ENCODE results near the gene TOP3B. TPM values are rescaled to one million over a fixed set of nuclear protein-coding genes. Genes with fewer than 3 reads are reported as not detected.
A peak's percentile ranks its signal among the peaks of the same experiment; 100 is the strongest.

Gene TOP3B
- total and polyA plus RNA-seq, 9 of the 15 experiments (the other 6 are each of a cell fraction or from before 2014, with no cell fraction given) = 3.0 to 188 (median 112) TPM

DNA sequence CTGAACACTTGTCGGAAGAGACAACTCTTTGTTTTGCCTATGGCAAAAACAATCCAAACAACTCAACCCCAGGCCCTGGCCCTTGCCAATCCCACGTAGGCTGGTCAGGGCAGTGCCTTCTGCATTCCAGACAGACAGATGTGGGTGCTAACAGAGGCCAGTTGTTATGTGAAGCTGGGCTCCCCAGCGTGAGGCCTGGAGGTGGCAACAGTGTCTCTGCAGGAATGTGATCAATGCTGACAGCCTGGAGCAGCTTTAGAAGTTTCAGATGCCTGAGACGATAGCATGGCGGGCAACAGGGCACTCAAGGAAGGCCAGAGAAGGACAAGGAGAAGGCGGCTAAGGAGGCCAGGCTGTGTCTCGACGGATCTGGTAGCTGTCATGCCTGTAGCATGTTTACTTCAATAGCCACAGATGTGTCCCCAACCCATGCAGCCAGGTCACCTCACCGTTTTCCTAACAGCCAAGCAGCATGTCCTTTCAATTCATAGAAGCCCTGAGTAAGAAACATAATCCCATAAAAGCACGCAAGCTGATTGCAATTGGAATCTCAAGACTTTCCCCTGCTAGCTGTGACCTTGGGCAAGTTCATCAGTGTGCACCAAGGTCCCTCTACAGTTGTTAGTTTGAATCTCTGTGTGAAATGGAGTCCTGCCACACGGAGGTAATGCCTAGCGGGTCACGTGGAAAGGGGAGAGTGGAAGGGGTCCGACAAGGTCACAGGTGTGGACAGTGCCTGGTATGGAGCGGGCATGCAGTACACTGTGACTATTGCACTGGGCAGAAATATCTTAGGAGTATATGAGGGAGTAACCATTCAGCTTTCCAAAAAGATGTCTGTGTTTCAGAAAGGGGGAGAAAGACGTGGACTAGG is 15.7 kb downstream of the TOP3B start (continued):
- TF ChIP-seq, protein P1, sequence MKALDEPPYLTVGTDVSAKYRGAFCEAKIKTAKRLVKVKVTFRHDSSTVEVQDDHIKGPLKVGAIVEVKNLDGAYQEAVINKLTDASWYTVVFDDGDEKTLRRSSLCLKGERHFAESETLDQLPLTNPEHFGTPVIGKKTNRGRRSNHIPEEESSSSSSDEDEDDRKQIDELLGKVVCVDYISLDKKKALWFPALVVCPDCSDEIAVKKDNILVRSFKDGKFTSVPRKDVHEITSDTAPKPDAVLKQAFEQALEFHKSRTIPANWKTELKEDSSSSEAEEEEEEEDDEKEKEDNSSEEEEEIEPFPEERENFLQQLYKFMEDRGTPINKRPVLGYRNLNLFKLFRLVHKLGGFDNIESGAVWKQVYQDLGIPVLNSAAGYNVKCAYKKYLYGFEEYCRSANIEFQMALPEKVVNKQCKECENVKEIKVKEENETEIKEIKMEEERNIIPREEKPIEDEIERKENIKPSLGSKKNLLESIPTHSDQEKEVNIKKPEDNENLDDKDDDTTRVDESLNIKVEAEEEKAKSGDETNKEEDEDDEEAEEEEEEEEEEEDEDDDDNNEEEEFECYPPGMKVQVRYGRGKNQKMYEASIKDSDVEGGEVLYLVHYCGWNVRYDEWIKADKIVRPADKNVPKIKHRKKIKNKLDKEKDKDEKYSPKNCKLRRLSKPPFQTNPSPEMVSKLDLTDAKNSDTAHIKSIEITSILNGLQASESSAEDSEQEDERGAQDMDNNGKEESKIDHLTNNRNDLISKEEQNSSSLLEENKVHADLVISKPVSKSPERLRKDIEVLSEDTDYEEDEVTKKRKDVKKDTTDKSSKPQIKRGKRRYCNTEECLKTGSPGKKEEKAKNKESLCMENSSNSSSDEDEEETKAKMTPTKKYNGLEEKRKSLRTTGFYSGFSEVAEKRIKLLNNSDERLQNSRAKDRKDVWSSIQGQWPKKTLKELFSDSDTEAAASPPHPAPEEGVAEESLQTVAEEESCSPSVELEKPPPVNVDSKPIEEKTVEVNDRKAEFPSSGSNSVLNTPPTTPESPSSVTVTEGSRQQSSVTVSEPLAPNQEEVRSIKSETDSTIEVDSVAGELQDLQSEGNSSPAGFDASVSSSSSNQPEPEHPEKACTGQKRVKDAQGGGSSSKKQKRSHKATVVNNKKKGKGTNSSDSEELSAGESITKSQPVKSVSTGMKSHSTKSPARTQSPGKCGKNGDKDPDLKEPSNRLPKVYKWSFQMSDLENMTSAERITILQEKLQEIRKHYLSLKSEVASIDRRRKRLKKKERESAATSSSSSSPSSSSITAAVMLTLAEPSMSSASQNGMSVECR (CRISPR knock-in tag; IDR thresholded peaks at IDR 0.05) = no peak; the same call in 1 of the 2 replicates
- TF ChIP-seq CC2D1A (IDR thresholded peaks at IDR 0.05) (no peak), SPI1 (IDR thresholded peaks at IDR 0.05; ENCODE audit: borderline replicate concordance, low read depth, low read length) (no peak), ZNF41 (CRISPR knock-in tag; conservative IDR thresholded peaks at IDR 0.05) (no peak), GTF2A2 (tag; IDR thresholded peaks at IDR 0.05) (no peak), CHCHD3 (CRISPR knock-in tag; IDR thresholded peaks at IDR 0.05) (0 out of 2 replicates have a peak, but pooled peaks have one; percentile 74), XRCC4 (IDR thresholded peaks at IDR 0.05; ENCODE audit: extremely low read depth, insufficient read depth, insufficient read length) (no peak), GTF2E2 (tag; IDR thresholded peaks at IDR 0.05) (no peak), ZFP1 (CRISPR knock-in tag; IDR thresholded peaks at IDR 0.05) (0 out of 2 replicates have a peak, but pooled peaks have one; percentile 45)
- TF ChIP-seq, protein P2, sequence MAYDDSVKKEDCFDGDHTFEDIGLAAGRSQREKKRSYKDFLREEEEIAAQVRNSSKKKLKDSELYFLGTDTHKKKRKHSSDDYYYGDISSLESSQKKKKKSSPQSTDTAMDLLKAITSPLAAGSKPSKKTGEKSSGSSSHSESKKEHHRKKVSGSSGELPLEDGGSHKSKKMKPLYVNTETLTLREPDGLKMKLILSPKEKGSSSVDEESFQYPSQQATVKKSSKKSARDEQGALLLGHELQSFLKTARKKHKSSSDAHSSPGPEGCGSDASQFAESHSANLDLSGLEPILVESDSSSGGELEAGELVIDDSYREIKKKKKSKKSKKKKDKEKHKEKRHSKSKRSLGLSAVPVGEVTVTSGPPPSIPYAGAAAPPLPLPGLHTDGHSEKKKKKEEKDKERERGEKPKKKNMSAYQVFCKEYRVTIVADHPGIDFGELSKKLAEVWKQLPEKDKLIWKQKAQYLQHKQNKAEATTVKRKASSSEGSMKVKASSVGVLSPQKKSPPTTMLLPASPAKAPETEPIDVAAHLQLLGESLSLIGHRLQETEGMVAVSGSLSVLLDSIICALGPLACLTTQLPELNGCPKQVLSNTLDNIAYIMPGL (CRISPR knock-in tag; IDR thresholded peaks at IDR 0.05) = no peak
- TF ChIP-seq, protein P3, sequence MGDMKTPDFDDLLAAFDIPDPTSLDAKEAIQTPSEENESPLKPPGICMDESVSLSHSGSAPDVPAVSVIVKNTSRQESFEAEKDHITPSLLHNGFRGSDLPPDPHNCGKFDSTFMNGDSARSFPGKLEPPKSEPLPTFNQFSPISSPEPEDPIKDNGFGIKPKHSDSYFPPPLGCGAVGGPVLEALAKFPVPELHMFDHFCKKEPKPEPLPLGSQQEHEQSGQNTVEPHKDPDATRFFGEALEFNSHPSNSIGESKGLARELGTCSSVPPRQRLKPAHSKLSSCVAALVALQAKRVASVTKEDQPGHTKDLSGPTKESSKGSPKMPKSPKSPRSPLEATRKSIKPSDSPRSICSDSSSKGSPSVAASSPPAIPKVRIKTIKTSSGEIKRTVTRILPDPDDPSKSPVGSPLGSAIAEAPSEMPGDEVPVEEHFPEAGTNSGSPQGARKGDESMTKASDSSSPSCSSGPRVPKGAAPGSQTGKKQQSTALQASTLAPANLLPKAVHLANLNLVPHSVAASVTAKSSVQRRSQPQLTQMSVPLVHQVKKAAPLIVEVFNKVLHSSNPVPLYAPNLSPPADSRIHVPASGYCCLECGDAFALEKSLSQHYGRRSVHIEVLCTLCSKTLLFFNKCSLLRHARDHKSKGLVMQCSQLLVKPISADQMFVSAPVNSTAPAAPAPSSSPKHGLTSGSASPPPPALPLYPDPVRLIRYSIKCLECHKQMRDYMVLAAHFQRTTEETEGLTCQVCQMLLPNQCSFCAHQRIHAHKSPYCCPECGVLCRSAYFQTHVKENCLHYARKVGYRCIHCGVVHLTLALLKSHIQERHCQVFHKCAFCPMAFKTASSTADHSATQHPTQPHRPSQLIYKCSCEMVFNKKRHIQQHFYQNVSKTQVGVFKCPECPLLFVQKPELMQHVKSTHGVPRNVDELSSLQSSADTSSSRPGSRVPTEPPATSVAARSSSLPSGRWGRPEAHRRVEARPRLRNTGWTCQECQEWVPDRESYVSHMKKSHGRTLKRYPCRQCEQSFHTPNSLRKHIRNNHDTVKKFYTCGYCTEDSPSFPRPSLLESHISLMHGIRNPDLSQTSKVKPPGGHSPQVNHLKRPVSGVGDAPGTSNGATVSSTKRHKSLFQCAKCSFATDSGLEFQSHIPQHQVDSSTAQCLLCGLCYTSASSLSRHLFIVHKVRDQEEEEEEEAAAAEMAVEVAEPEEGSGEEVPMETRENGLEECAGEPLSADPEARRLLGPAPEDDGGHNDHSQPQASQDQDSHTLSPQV (IDR thresholded peaks at IDR 0.05) = no peak
- TF ChIP-seq, protein P4, sequence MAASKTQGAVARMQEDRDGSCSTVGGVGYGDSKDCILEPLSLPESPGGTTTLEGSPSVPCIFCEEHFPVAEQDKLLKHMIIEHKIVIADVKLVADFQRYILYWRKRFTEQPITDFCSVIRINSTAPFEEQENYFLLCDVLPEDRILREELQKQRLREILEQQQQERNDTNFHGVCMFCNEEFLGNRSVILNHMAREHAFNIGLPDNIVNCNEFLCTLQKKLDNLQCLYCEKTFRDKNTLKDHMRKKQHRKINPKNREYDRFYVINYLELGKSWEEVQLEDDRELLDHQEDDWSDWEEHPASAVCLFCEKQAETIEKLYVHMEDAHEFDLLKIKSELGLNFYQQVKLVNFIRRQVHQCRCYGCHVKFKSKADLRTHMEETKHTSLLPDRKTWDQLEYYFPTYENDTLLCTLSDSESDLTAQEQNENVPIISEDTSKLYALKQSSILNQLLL (CRISPR knock-in tag; IDR thresholded peaks at IDR 0.05; ENCODE audit: borderline replicate concordance) = no peak
- TF ChIP-seq, protein P5, sequence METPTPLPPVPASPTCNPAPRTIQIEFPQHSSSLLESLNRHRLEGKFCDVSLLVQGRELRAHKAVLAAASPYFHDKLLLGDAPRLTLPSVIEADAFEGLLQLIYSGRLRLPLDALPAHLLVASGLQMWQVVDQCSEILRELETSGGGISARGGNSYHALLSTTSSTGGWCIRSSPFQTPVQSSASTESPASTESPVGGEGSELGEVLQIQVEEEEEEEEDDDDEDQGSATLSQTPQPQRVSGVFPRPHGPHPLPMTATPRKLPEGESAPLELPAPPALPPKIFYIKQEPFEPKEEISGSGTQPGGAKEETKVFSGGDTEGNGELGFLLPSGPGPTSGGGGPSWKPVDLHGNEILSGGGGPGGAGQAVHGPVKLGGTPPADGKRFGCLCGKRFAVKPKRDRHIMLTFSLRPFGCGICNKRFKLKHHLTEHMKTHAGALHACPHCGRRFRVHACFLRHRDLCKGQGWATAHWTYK (CRISPR knock-in tag; IDR thresholded peaks at IDR 0.05) = no peak
